H1 (cell line): Measurements from ENCODE around the gene PFDN1. TPM values are rescaled to one million over a fixed set of nuclear protein-coding genes. Genes with fewer than 3 reads are reported as not detected.

Source experiments
- CTCF ChIA-PET: fragments of 300-600 bp; sonication (Branson Sonifier 250); formaldehyde crosslinking; loops from one replicate; lab custom pipeline; 2021; ENCODE audit not compliant: partially characterized antibody; lab: Charles Lee
- POLR2A ChIA-PET: fragments of 300-600 bp; sonication (Branson Sonifier 250); formaldehyde crosslinking; loops from one replicate; lab custom pipeline; 2021; ENCODE audit warnings: inconsistent platforms; ENCODE audit not compliant: partially characterized antibody; lab: Charles Lee
- DNase-seq, 2 experiments: peaks; one replicate each; pipeline versions ENCODE4 v3.0.0 to v3.0.0-alpha.2; 2010 to 2022; ENCODE audit warnings: low spot score in 2 of 2, low read depth in 1 of 2, mixed read lengths in 1 of 2
- FAIRE-seq: peaks from 2 replicates; lab custom pipeline; 2011; peaks lifted over from hg19 to GRCh38; lab: Jason Lieb, UNC
- H2AFZ ChIP-seq: 2 replicates; pipeline ENCODE4 v1.8.1; 2012; ENCODE audit warnings: low read length, inconsistent platforms
- H2AK5ac ChIP-seq: 2 replicates; pipeline ENCODE4 v1.6.1; 2013; ENCODE audit warnings: low read depth, low read length
- H2BK120ac ChIP-seq: replicated peaks from 2 replicates; pipeline ENCODE3; 2013; ENCODE audit warnings: low read depth, low read length, inconsistent platforms
- H2BK12ac ChIP-seq: 2 replicates; pipeline ENCODE4 v1.6.1; 2013; ENCODE audit warnings: low read depth, low read length
- H2BK15ac ChIP-seq: 2 replicates; pipeline ENCODE4 v1.6.1; 2013; ENCODE audit warnings: low read length
- H2BK20ac ChIP-seq: 2 replicates; pipeline ENCODE4 v1.6.1; 2013; ENCODE audit warnings: low read length
- H2BK5ac ChIP-seq: 2 replicates; pipeline ENCODE4 v1.6.1; 2013; ENCODE audit warnings: low read depth, low read length
- H3K14ac ChIP-seq: 2 replicates; pipeline ENCODE4 v1.6.1; 2013; ENCODE audit warnings: inconsistent platforms; ENCODE audit not compliant: insufficient read length
- H3K18ac ChIP-seq: 2 replicates; pipeline ENCODE4 v1.6.1; 2013; ENCODE audit warnings: low read length; ENCODE audit errors: extremely low read depth
- H3K23ac ChIP-seq: 2 replicates; pipeline ENCODE4 v1.6.1; 2013; ENCODE audit warnings: inconsistent platforms; ENCODE audit not compliant: insufficient read length
- H3K23me2 ChIP-seq: 2 replicates; pipeline ENCODE4 v1.6.1; 2013; ENCODE audit warnings: low read depth, low read length
- H3K27ac ChIP-seq: 2 replicates; pipeline ENCODE4 v1.6.1; 2011; ENCODE audit warnings: low read depth, low read length, inconsistent platforms
- H3K27me3 ChIP-seq, 4 experiments: replicated peaks in 1 of 4; 1 replicate in 1 of 4; 2 replicates in 3 of 4; pipeline versions ENCODE4 v1.6.1 to v1.8.1; 2011 to 2013; ENCODE audit warnings: low read length in 3 of 4, mild to moderate bottlenecking in 3 of 4, inconsistent platforms in 2 of 4, mixed read lengths in 2 of 4, moderate library complexity in 1 of 4; ENCODE audit not compliant: control insufficient read depth in 3 of 4, insufficient read depth in 3 of 4; ENCODE audit errors: extremely low read depth in 1 of 4
- H3K36me3 ChIP-seq, 4 experiments: 2 replicates each; pipeline versions ENCODE4 v1.6.1 to v1.8.1; 2011 to 2013; ENCODE audit warnings: mild to moderate bottlenecking in 4 of 4, low read length in 3 of 4, moderate library complexity in 2 of 4, control low read depth in 1 of 4, inconsistent platforms in 1 of 4; ENCODE audit not compliant: insufficient read depth in 4 of 4, control insufficient read depth in 2 of 4
- H3K4ac ChIP-seq: replicated peaks from 2 replicates; pipeline ENCODE3; 2013; ENCODE audit warnings: low read length, low read depth, mixed read lengths, inconsistent platforms; ENCODE audit not compliant: insufficient read length
- H3K4me1 ChIP-seq, 4 experiments: replicated peaks in 1 of 4; 1 replicate in 1 of 4; 2 replicates in 3 of 4; pipeline versions ENCODE4 v1.6.1 to v1.8.1; 2011 to 2013; ENCODE audit warnings: low read length in 3 of 4, inconsistent platforms in 2 of 4, mixed read lengths in 1 of 4; ENCODE audit not compliant: insufficient read depth in 4 of 4, control insufficient read depth in 3 of 4
- H3K4me2 ChIP-seq, 2 experiments: 2 replicates each; pipeline versions ENCODE4 v1.6.1 to v1.8.1; 2011 to 2013; ENCODE audit warnings: low read depth in 2 of 2, low read length in 2 of 2, control low read depth in 1 of 2, inconsistent platforms in 1 of 2, mild to moderate bottlenecking in 1 of 2; ENCODE audit not compliant: insufficient read depth in 1 of 2
- H3K4me3 ChIP-seq, 4 experiments: fragments of 200-600, 300-600 bp in 1 of 4; sonication (generic), shearing (Covaris generic), sonication (Bioruptor Twin) in 1 of 4; 2 replicates each; pipeline versions ENCODE4 v1.5.1 to v1.8.1; 2011 to 2016; ENCODE audit warnings: low read length in 4 of 4, low read depth in 3 of 4, control low read depth in 2 of 4, inconsistent platforms in 2 of 4, mild to moderate bottlenecking in 2 of 4, mixed read lengths in 1 of 4, moderate library complexity in 1 of 4; ENCODE audit not compliant: insufficient read depth in 2 of 4; ENCODE audit errors: extremely low read depth in 1 of 4
- H3K56ac ChIP-seq: replicated peaks from 2 replicates; pipeline ENCODE3; 2013; ENCODE audit warnings: low read depth, mild to moderate bottlenecking, mixed read lengths, low read length, inconsistent platforms; ENCODE audit not compliant: insufficient read length
- H3K79me1 ChIP-seq: 2 replicates; pipeline ENCODE4 v1.6.1; 2013; ENCODE audit warnings: low read depth, low read length, control low read depth
- H3K79me2 ChIP-seq, 2 experiments: 2 replicates each; pipeline versions ENCODE4 v1.6.1 to v1.8.1; 2012 to 2013; ENCODE audit warnings: low read length in 2 of 2, mild to moderate bottlenecking in 2 of 2, inconsistent platforms in 1 of 2; ENCODE audit not compliant: insufficient read depth in 2 of 2, control insufficient read depth in 1 of 2
- H3K9ac ChIP-seq, 4 experiments: replicated peaks in 1 of 4; 1 replicate in 1 of 4; 2 replicates in 3 of 4; pipeline versions ENCODE4 v1.6.1 to v1.8.1; 2011 to 2013; ENCODE audit warnings: low read depth in 3 of 4, low read length in 3 of 4, control low read depth in 2 of 4, mild to moderate bottlenecking in 2 of 4, moderate library complexity in 2 of 4, inconsistent platforms in 1 of 4; ENCODE audit errors: extremely low read depth in 1 of 4
- H3K9me3 ChIP-seq, 2 experiments: 2 replicates each; pipeline versions ENCODE4 v1.6.1 to v1.8.1; 2012 to 2013; ENCODE audit warnings: mild to moderate bottlenecking in 2 of 2, moderate library complexity in 2 of 2, control low read depth in 1 of 2, inconsistent platforms in 1 of 2, low read depth in 1 of 2, low read length in 1 of 2, mixed read lengths in 1 of 2; ENCODE audit not compliant: insufficient read depth in 2 of 2
- H4K20me1 ChIP-seq, 2 experiments: replicated peaks in 1 of 2; 2 replicates each; pipeline versions ENCODE3 to v1.8.1; 2011 to 2013; ENCODE audit warnings: inconsistent platforms in 2 of 2, low read length in 2 of 2, mild to moderate bottlenecking in 1 of 2; ENCODE audit not compliant: insufficient read depth in 2 of 2, control insufficient read depth in 1 of 2
- H4K5ac ChIP-seq: 2 replicates; pipeline ENCODE4 v1.6.1; 2013; ENCODE audit warnings: low read length, low read depth, mixed read lengths, inconsistent platforms; ENCODE audit not compliant: insufficient read length
- H4K8ac ChIP-seq: 2 replicates; pipeline ENCODE4 v1.8.0; 2013; ENCODE audit warnings: mild to moderate bottlenecking, moderate library complexity, low read length, inconsistent platforms; ENCODE audit not compliant: insufficient read depth; ENCODE audit errors: extremely low read depth
- H4K91ac ChIP-seq: replicated peaks from 2 replicates; pipeline ENCODE3; 2013; ENCODE audit warnings: low read length, mixed read lengths, inconsistent platforms; ENCODE audit not compliant: insufficient read length
- GABPA ChIP-seq: IDR thresholded peaks from 2 replicates; pipeline ENCODE4 v1.6.1; 2011; ENCODE audit warnings: mild to moderate bottlenecking, low read length, moderate library complexity, borderline replicate concordance; ENCODE audit not compliant: insufficient read depth
- KDM1A ChIP-seq: fragments of 200-600, 300-600 bp; sonication (generic); IDR thresholded peaks from 2 replicates; pipeline ENCODE4 v1.7.1; 2016; ENCODE audit warnings: mild to moderate bottlenecking, low read length, borderline replicate concordance
- SIX5 ChIP-seq: IDR thresholded peaks from 2 replicates; pipeline ENCODE4 v1.6.1; 2011; ENCODE audit warnings: mild to moderate bottlenecking, low read depth, low read length
- WGBS, 2 experiments: shearing (Covaris generic) in 1 of 2; methylation state at CpG; one replicate each; pipeline versions ENCODE4 v1.1.6 to v1.1.7; 2013 to 2015; ENCODE audit warnings: low lambda C conversion rate in 2 of 2, mixed read lengths in 2 of 2, inconsistent platforms in 1 of 2, low coverage in 1 of 2, missing lambda C conversion rate in 1 of 2; ENCODE audit not compliant: insufficient replicate concordance in 2 of 2, insufficient coverage in 1 of 2, insufficient read length in 1 of 2; ENCODE audit errors: extremely low coverage in 1 of 2, missing lambda C conversion rate in 1 of 2; 5-methylcytosine and 5-hydroxymethylcytosine counted together
- polyA plus RNA-seq, 7 experiments: library from polyadenylated mRNA; depleted of rRNA in 3 of 7; stranded (reverse) in 5 of 7; unstranded in 2 of 7; fragments of >200 nt in 5 of 7; fragments of 200-250 nt in 2 of 7; gene quantifications; 1 replicate in 5 of 7; 2 replicates in 1 of 7; 4 replicates in 1 of 7; pipeline versions ENCODE4 v1.2.1 to v1.2.3, GENCODE V29; 2011 to 2013; ENCODE audit warnings: missing spikeins in 2 of 7, mixed read lengths in 2 of 7
- total RNA-seq: library from RNA; stranded (reverse); fragmentation: NEBNext Ultra II Directional; extraction: Animal tissue kit (Norgen Biotek cat#: 25700); gene quantifications from 2 replicates; pipeline ENCODE4 v1.2.1, GENCODE V29; 2021

PFDN1 gene
- total and polyA plus RNA-seq, 2 of the 8 experiments (the other 6 are each of a cell fraction or from before 2014, with no cell fraction given), result 53.0 to 89.6 TPM

DNA sequence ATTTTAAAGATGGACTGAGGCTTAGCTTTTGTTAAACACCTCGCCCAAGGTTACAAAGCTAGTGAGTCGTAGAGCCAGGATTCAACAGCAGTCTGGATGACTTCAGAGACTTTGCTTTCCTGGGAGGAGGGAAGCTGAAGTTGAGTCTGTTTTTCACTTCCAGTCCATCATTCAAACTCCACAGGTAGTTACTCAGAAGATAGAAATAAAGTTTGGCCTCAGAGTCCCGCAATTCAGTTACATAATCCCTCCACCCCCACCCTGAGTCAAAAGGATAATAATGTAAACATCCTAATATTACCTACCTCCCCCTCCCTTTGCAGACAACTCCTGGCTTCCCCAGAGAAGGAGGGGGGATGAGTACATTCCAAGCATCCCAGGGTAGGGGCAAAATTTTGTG is 35.4 kb upstream of the PFDN1 start:
- H3K4me3 ChIP-seq, result no peak overlapping the region
- H3K4ac ChIP-seq, result no peak overlapping the region
- H2AK5ac ChIP-seq, result no peak overlapping the region
- no peak overlapping the region for H2BK120ac ChIP-seq
- H3K79me1 ChIP-seq, result no peaks in the 10 kb centered on the region; the same call in 1 of the 2 replicates
- no peaks in the 10 kb centered on the region for H3K9me3 ChIP-seq
- no peak overlapping the region for H3K14ac ChIP-seq
- H4K8ac ChIP-seq, result no peak overlapping the region
- no peak overlapping the region for H2BK5ac ChIP-seq
- H3K36me3 ChIP-seq, result peaks cover 0 to 4% (median 1%) of the 10 kb centered on the region in 4 experiments; a peak in 2 of 8 replicates
- H3K23ac ChIP-seq, result no peak overlapping the region
- no peaks in the 10 kb centered on the region for H3K27me3 ChIP-seq
- H2BK20ac ChIP-seq, result no peak overlapping the region
- no peak overlapping the region for H4K5ac ChIP-seq
- H4K20me1 ChIP-seq, result no peaks in the 10 kb centered on the region
- H2BK12ac ChIP-seq, result no peak overlapping the region
- WGBS, 2 experiments, result 78% methylated on average over 3 of the region's 3 CpGs; no CpG with 5 or more reads in 1 of the 2 experiments
- no peak overlapping the region for H2AFZ ChIP-seq
- POLR2A ChIA-PET, result interaction anchor here (3.5 kb wide), 1 partner anchor 8 kb away, joined by 22 read pairs; the partner anchor contains the start of gene HBEGF
- no peak overlapping the region for H3K4me2 ChIP-seq
- no peak overlapping the region for H3K18ac ChIP-seq
- no peaks in the 10 kb centered on the region for H3K23me2 ChIP-seq
- CTCF ChIA-PET, result interaction anchor here (1.4 to 4.0 kb wide), 5 partner anchors 7 to 97 kb away, joined by 3 to 29 read pairs (median 21); partner anchors contain the start of gene HBEGF
- no peak for FAIRE-seq
- H4K91ac ChIP-seq, result no peak overlapping the region
- TF ChIP-seq GABPA (no peak), SIX5 (no peak), KDM1A (no peak)
- H3K27ac ChIP-seq, result no peak overlapping the region
- DNase-seq, result no peak
- no peak overlapping the region for H3K56ac ChIP-seq
- H3K4me1 ChIP-seq, result no peaks in the 10 kb centered on the region
- no peak overlapping the region for H2BK15ac ChIP-seq
- H3K9ac ChIP-seq, result no peak overlapping the region
- H3K79me2 ChIP-seq, result no peaks in the 10 kb centered on the region
